Stimulated activated naive CD8-positive, alpha-beta T cell treated with anti-CD3 and anti-CD28 coated beads, Interleukin-15, amount 100 ng/mL, for 72 hours (primary cell): ENCODE data around the gene APOA4.
"Not testable (repeated sequence)": the region's sequence is repeated elsewhere in the genome, so short reads cannot be mapped to it uniquely, and the experiment has no call there.

ENCODE experiments used
- ATAC-seq: fragments of 150-1000 bp; cut with Tn5 transposase; 2 replicates; pipeline ENCODE4 v1.10.0; 2021; ENCODE audit warnings: mild to moderate bottlenecking, moderate library complexity
- DNase-seq, 2 donors: peaks; one replicate each; pipeline ENCODE4 v3.0.0; 2021 to 2022
- H3K27ac Mint-ChIP-seq, 2 donors: one replicate each; pipeline ENCODE4 v1.8.0; 2022; ENCODE audit warnings: mild to moderate bottlenecking in 2 of 2, mixed read lengths in 2 of 2, moderate library complexity in 2 of 2
- H3K27me3 Mint-ChIP-seq: one replicate; pipeline ENCODE4 v1.8.0; 2022; ENCODE audit warnings: mixed read lengths
- H3K4me1 Mint-ChIP-seq: one replicate; pipeline ENCODE4 v1.8.0; 2022; ENCODE audit warnings: mild to moderate bottlenecking, mixed read lengths
- H3K4me3 Mint-ChIP-seq, 2 donors: one replicate each; pipeline ENCODE4 v1.8.0; 2022; ENCODE audit warnings: mild to moderate bottlenecking in 2 of 2, mixed read lengths in 2 of 2, moderate library complexity in 1 of 2
- H3K9me3 Mint-ChIP-seq, 2 donors: one replicate each; pipeline ENCODE4 v1.8.0; 2022; ENCODE audit warnings: mixed read lengths in 2 of 2

APOA4 gene

DNA sequence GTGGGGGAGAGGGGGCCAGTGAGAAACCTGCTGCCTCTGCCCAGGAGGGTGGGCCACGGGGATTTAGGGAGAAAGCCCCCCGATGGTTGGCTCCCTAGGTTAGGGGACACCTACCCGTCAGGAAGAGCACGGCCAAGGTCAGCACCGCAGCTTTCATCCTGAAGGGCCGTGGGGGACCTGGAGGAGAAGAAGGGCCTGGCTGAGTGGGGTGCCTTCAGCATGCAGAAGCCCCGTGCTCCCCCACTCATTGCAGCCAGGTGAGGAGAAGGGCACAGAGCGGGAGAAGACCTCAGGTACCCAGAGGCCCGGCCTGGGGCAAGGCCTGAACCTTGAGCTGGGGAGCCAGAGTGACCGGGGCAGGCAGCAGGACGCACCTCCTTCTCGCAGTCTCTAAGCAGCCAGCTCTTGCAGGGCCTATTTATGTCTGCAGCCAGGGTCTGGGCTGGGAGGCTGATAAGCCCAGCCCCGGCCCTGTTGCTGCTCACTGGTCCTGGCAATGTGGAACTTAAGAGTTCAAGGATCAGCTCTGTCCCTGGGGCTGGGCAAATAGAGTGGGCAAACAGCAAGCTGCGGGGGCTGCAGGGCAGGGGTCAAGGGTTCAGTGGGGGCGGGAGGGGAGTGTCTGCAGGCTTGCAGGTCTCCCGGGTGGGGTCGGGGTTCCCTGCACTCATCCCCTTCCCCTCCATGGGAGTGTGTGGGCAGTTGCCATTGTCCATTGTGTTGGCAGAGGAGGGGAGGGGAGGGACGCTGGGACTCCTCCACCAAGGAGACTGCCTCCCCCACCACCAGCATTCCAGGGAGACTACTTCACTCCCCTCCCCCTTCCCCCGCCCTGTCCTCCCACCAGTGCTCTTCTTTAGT lies 14.4 kb upstream of the APOA4 start, which contains the start of gene APOA1:
TSS of gene APOA1 (minus strand) at position 392 of the 861 bp plus-strand sequence. CDS start at position 157, 235 bp downstream.
- H3K27me3 Mint-ChIP-seq = peaks cover 8% of the 10 kb centered on the region
- peak within 1 kb of the TSS in 1 of 2 donors; percentile 52 for H3K27ac Mint-ChIP-seq
- peaks cover 20% of the 10 kb centered on the region for H3K4me1 Mint-ChIP-seq
- H3K4me3 Mint-ChIP-seq = no peak within 1 kb of the TSS
- DNase-seq = no peak
- no peaks in the 10 kb centered on the region for H3K9me3 Mint-ChIP-seq
- no peak for ATAC-seq

DNA sequence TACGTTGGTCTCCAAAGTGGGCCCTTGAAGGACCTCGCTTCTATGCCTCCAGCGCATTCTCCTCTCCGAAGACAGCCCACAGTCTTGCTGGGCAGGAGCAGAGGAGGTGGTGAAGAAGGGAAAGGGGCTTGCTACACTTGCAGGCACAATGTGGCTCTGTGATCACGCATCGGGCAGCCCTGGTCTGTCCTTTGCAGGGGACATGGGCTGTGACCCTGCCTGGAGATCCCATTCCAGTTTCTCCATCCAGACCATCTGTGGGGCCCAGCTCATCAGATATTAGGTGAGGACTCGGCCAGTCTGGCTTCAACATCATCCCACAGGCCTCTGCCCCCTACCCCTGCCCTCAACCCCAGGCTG lies 13.5 kb upstream of the APOA4 start:
- Mint-ChIP-seq H3K4me3 (no peak overlapping the region), H3K27me3 (peaks cover 8% of the 10 kb centered on the region), H3K9me3 (no peaks in the 10 kb centered on the region), H3K4me1 (peaks cover 20% of the 10 kb centered on the region), H3K27ac (no peak overlapping the region)
- no peak for ATAC-seq
- DNase-seq = no peak

DNA sequence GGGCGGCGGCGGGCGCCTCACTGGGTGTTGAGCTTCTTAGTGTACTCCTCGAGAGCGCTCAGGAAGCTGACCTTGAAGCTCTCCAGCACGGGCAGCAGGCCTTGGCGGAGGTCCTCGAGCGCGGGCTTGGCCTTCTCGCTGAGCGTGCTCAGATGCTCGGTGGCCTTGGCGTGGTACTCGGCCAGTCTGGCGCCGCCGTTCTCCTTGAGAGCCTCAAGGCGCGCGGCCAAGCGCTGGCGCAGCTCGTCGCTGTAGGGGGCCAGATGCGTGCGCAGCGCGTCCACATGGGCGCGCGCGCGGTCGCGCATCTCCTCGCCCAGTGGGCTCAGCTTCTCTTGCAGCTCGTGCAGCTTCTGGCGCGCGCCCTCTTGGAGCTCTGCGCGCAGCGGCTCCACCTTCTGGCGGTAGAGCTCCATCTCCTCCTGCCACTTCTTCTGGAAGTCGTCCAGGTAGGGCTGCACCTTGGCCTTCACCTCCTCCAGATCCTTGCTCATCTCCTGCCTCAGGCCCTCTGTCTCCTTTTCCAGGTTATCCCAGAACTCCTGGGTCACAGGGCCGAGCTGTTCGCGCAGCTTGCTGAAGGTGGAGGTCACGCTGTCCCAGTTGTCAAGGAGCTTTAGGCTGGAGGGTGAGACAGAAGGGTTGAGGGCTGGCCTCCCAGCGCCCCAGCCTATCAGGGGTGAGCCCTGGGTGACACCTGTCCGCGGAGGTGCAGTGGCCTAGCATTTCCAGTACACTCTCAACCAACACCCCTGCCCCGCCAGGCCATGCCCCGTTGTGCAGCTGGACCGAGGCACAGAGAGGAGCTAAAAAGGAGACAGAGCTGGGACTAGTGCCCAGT lies 12.9 kb upstream of the APOA4 start:
- ATAC-seq (peak; percentile 90), DNase-seq (peak; percentile 80 to 85)
- Mint-ChIP-seq H3K4me1 (peaks cover 20% of the 10 kb centered on the region), H3K9me3 (no peaks in the 10 kb centered on the region), H3K4me3 (peak overlapping the region; percentile 69 to 82), H3K27ac (peak overlapping the region; percentile 54 to 82), H3K27me3 (peaks cover 8% of the 10 kb centered on the region)

DNA sequence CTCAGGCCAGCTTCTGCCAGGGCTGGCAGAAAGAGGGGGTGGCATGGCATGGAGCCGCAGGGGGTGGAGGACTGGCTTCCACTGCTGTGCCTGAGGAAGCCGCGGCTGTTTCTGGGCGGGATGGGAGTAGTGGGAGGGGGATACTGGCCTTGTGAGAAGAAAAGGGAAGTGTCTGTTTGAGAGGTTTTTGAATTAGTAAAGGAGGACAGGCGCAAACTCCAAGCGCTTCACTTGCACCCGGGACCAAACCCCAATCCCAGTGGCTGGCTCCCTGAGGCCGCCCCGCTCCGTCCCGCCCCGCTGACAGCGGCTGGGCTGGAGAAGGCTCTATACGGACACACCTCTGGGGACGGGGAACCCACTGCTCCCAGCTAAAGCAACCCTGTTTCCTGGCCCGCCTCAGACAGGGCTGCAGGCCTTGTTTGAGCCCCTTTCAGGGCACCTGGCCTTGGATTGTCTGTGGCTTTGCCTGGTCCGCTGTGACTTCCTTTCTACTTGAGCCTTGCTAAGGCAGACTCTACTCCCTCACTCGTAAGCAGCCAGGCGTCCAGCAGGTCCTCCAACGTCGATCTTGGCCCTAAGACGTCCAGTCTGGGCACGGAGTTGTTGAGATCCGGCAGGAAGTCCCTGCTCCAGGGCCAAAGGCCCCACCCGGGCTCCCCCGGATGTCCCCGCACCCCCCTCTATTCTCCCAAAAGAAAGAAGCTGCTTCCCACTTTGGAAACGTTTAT lies 12.1 kb upstream of the APOA4 start:
- Mint-ChIP-seq H3K27me3 (peaks cover 8% of the 10 kb centered on the region), H3K4me1 (peaks cover 20% of the 10 kb centered on the region), H3K9me3 (no peaks in the 10 kb centered on the region), H3K4me3 (peak overlapping the region; percentile 69 to 82), H3K27ac (peak overlapping the region in 1 of 2 donors; percentile 54)
- DNase-seq (no peak), ATAC-seq (peak; percentile 21)

DNA sequence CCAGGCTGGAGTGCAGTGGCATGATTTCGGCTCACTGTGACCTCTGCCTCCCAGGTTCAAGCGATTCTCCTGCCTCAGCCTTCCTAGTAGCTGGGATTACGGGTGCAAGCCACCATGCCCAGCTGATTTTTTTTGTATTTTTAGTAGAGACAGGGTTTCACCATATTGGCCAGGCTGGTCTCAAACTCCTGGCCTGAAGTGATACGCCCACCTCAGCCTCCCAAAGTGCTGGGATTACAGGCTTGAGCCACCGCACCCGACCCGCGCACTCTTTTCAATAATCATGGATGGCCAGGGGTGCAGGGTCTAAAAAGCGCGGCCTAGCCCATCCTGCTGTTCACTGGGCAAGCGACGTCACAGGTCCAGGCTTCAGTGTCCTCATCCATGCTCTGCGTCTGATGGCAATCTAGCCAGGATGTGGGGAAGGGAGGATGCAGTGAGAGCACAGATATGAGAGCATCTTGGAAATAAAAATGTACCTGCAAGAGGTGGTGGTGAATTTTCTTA lies 11.5 kb upstream of the APOA4 start:
- H3K4me3 Mint-ChIP-seq = peak overlapping the region; percentile 37 to 82
- H3K4me1 Mint-ChIP-seq = peaks cover 20% of the 10 kb centered on the region
- DNase-seq, H3K27me3 Mint-ChIP-seq, H3K9me3 Mint-ChIP-seq, ATAC-seq: not testable (repeated sequence)
- H3K27ac Mint-ChIP-seq = peak overlapping the region in 1 of 2 donors; percentile 0

DNA sequence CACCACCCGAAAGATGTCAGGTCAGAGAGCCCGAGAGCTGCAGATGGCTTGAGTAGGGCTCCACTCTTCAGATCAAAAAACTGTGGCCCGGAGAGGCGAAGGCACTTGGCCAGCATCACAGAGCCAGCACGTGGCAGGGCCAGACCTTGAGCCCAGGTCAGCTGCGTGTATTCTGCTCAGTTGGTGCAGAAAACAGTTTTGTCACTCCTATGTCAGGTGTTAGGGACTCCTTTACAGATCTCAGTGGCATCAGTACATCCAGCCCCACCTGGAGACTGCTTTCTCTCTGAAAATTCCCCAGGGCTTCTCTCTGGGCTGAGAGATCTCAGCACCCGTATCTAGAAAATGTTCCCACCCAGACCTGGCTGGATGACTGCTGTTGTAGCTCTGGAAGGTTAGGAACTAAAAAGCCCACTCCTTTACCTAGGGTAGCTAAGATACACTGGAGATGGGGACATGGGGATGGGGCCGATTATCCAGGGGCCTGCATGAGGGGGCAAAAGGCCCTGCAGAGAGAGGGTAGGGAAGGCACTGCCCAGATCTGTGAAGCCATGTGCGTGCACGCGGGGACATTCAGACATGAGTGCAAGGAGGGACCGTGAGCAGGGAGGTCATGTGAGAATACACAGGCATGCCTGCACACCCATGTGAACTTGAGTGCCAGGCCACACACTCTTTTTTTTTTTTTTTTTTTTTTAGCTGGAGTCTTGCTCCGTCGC lies 10.9 kb upstream of the APOA4 start:
- DNase-seq = no peak
- Mint-ChIP-seq H3K4me3 (no peak overlapping the region), H3K9me3 (no peaks in the 10 kb centered on the region), H3K27ac (no peak overlapping the region), H3K27me3 (peaks cover 8% of the 10 kb centered on the region), H3K4me1 (peaks cover 20% of the 10 kb centered on the region)
- ATAC-seq = no peak

DNA sequence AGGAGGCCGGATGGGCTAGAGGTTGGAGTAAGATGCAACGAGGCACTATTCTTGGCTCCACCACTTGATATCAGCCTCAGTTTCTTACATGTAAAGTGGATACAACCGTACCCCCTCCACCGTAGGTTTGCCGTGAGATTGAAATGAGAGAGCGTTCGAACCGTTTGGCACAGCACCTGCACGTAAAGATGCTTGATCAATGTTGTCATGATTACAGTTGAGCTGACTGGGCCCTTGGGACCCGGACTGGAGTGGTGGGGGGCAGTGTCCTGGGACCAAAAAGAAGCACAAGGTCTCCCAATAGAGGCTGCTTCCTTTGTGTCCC lies 10.3 kb upstream of the APOA4 start:
- DNase-seq (no peak), ATAC-seq (no peak)
- no peak overlapping the region for H3K27ac Mint-ChIP-seq
- no peaks in the 10 kb centered on the region for H3K9me3 Mint-ChIP-seq
- H3K4me1 Mint-ChIP-seq = peaks cover 20% of the 10 kb centered on the region
- H3K27me3 Mint-ChIP-seq = peaks cover 8% of the 10 kb centered on the region
- no peak overlapping the region for H3K4me3 Mint-ChIP-seq

DNA sequence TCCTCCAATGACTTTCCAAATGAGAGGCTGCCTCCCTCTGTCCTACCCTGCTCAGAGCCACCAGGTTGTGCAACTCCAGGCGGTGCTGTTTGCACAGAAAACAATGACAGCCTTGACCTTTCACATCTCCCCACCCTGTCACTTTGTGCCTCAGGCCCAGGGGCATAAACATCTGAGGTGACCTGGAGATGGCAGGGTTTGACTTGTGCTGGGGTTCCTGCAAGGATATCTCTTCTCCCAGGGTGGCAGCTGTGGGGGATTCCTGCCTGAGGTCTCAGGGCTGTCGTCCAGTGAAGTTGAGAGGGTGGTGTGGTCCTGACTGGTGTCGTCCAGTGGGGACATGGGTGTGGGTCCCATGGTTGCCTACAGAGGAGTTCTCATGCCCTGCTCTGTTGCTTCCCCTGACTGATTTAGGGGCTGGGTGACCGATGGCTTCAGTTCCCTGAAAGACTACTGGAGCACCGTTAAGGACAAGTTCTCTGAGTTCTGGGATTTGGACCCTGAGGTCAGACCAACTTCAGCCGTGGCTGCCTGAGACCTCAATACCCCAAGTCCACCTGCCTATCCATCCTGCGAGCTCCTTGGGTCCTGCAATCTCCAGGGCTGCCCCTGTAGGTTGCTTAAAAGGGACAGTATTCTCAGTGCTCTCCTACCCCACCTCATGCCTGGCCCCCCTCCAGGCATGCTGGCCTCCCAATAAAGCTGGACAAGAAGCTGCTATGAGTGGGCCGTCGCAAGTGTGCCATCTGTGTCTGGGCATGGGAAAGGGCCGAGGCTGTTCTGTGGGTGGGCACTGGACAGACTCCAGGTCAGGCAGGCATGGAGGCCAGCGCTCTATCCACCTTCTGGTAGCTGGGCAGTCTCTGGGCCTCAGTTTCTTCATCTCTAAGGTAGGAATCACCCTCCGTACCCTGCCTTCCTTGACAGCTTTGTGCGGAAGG lies 9.5 kb upstream of the APOA4 start:
- no peak for ATAC-seq
- Mint-ChIP-seq H3K27ac (peak overlapping the region in 1 of 2 donors; percentile 48), H3K4me3 (no peak overlapping the region), H3K9me3 (no peaks in the 10 kb centered on the region), H3K27me3 (peaks cover 8% of the 10 kb centered on the region), H3K4me1 (peaks cover 20% of the 10 kb centered on the region)
- no peak for DNase-seq

DNA sequence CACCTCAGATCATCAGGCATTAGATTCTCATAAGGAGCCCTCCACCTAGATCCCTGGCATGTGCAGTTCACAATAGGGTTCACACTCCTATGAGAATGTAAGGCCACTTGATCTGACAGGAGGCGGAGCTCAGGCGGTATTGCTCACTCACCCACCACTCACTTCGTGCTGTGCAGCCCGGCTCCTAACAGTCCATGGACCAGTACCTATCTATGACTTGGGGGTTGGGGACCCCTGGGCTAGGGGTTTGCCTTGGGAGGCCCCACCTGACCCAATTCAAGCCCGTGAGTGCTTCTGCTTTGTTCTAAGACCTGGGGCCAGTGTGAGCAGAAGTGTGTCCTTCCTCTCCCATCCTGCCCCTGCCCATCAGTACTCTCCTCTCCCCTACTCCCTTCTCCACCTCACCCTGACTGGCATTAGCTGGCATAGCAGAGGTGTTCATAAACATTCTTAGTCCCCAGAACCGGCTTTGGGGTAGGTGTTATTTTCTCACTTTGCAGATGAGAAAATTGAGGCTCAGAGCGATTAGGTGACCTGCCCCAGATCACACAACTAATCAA lies 8.8 kb upstream of the APOA4 start:
- Mint-ChIP-seq H3K27ac (no peak overlapping the region), H3K4me3 (no peak overlapping the region), H3K27me3 (peaks cover 8% of the 10 kb centered on the region), H3K4me1 (peaks cover 20% of the 10 kb centered on the region), H3K9me3 (no peaks in the 10 kb centered on the region)
- no peak for ATAC-seq
- DNase-seq = no peak

DNA sequence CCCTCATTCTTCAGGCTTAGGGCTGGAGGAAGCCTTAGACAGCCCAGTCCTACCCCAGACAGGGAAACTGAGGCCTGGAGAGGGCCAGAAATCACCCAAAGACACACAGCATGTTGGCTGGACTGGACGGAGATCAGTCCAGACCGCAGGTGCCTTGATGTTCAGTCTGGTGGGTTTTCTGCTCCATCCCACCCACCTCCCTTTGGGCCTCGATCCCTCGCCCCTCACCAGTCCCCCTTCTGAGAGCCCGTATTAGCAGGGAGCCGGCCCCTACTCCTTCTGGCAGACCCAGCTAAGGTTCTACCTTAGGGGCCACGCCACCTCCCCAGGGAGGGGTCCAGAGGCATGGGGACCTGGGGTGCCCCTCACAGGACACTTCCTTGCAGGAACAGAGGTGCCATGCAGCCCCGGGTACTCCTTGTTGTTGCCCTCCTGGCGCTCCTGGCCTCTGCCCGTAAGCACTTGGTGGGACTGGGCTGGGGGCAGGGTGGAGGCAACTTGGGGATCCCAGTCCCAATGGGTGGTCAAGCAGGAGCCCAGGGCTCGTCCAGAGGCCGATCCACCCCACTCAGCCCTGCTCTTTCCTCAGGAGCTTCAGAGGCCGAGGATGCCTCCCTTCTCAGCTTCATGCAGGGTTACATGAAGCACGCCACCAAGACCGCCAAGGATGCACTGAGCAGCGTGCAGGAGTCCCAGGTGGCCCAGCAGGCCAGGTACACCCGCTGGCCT lies 7.2 kb upstream of the APOA4 start:
- Mint-ChIP-seq H3K4me3 (no peak overlapping the region), H3K27me3 (peaks cover 8% of the 10 kb centered on the region), H3K4me1 (peaks cover 9% of the 10 kb centered on the region), H3K27ac (no peak overlapping the region), H3K9me3 (no peaks in the 10 kb centered on the region)
- no peak for DNase-seq
- no peak for ATAC-seq

DNA sequence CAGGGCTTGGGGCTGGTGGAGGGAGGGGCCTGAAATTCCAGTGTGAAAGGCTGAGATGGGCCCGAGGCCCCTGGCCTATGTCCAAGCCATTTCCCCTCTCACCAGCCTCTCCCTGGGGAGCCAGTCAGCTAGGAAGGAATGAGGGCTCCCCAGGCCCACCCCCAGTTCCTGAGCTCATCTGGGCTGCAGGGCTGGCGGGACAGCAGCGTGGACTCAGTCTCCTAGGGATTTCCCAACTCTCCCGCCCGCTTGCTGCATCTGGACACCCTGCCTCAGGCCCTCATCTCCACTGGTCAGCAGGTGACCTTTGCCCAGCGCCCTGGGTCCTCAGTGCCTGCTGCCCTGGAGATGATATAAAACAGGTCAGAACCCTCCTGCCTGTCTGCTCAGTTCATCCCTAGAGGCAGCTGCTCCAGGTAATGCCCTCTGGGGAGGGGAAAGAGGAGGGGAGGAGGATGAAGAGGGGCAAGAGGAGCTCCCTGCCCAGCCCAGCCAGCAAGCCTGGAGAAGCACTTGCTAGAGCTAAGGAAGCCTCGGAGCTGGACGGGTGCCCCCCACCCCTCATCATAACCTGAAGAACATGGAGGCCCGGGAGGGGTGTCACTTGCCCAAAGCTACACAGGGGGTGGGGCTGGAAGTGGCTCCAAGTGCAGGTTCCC lies 6.5 kb upstream of the APOA4 start, which contains the start of gene APOC3:
TSS of gene APOC3 (plus strand) at position 383 of the 659 bp plus-strand sequence. CDS start 676 bp downstream, outside the sequence.
- no peaks in the 10 kb centered on the region for H3K9me3 Mint-ChIP-seq
- no peak for DNase-seq
- no peak within 1 kb of the TSS for H3K27ac Mint-ChIP-seq
- peaks cover 2% of the 10 kb centered on the region for H3K4me1 Mint-ChIP-seq
- no peak for ATAC-seq
- H3K4me3 Mint-ChIP-seq = no peak within 1 kb of the TSS
- H3K27me3 Mint-ChIP-seq = peaks cover 3% of the 10 kb centered on the region

DNA sequence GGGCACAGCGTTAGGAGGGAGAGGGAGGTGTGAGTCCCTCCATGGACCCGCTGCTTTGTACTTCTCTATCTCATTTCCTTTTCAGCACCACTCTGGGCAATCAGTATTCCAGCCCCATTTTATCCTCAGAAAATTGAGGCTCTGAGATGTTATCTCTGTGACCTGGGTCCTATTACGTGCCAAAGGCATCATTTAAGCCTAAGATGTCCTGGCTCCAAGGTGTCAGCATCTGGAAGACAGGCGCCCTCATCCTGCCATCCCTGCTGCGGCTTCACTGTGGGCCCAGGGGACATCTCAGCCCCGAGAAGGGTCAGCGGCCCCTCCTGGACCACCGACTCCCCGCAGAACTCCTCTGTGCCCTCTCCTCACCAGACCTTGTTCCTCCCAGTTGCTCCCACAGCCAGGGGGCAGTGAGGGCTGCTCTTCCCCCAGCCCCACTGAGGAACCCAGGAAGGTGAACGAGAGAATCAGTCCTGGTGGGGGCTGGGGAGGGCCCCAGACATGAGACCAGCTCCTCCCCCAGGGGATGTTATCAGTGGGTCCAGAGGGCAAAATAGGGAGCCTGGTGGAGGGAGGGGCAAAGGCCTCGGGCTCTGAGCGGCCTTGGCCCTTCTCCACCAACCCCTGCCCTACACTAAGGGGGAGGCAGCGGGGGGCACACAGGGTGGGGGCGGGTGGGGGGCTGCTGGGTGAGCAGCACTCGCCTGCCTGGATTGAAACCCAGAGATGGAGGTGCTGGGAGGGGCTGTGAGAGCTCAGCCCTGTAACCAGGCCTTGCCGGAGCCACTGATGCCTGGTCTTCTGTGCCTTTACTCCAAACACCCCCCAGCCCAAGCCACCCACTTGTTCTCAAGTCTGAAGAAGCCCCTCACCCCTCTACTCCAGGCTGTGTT lies 5.8 kb upstream of the APOA4 start:
- H3K27ac Mint-ChIP-seq = no peak overlapping the region
- no peak for ATAC-seq

More for the DNA sequence above, 5.8 kb upstream of the APOA4 start:
- Mint-ChIP-seq H3K4me1 (no peaks in the 10 kb centered on the region), H3K27me3 (no peaks in the 10 kb centered on the region), H3K4me3 (no peak overlapping the region), H3K9me3 (no peaks in the 10 kb centered on the region)
- DNase-seq = no peak
